ENCODE results near the gene CLTB.

CLTB gene

GRCh38 chr5:176379881-176380280 lies 36.5 kb downstream of the CLTB start:
- DNase-seq (ENCODE audit: low read depth), result no peak
- H3K4me3 ChIP-seq (ENCODE audit: low read depth, low read length), result no peak overlapping the region
- TF ChIP-seq CTCF (IDR thresholded peaks at IDR 0.05; ENCODE audit: low read depth, low read length, missing control alignments), result no peak
- in situ Hi-C loops (cut with HindIII; ENCODE audit: low sequenced_read_pairs), result no loop called here

GRCh38 chr5:176373100-176373818 lies 43.1 kb downstream of the CLTB start:
- in situ Hi-C loops (cut with HindIII; ENCODE audit: low sequenced_read_pairs), result no loop called here
- TF ChIP-seq CTCF (IDR thresholded peaks at IDR 0.05; ENCODE audit: low read depth, low read length, missing control alignments), result no peak
- no peak for DNase-seq (ENCODE audit: low read depth)
- H3K4me3 ChIP-seq (ENCODE audit: low read depth, low read length), result no peak overlapping the region

- TF ChIP-seq CTCF (IDR thresholded peaks at IDR 0.05; ENCODE audit: low read depth, low read length, missing control alignments), result no peak
- DNase-seq (ENCODE audit: low read depth), result no peak
- in situ Hi-C loops (cut with HindIII; ENCODE audit: low sequenced_read_pairs), result no loop called here
- H3K4me3 ChIP-seq (ENCODE audit: low read depth, low read length), result no peak overlapping the region
Observed at GRCh38 chr5:176371621-176372539, 44.5 kb downstream of the CLTB start.

GRCh38 chr5:176369934-176370711 lies 46.2 kb downstream of the CLTB start:
- in situ Hi-C loops (cut with HindIII; ENCODE audit: low sequenced_read_pairs), result no loop called here
- H3K4me3 ChIP-seq (ENCODE audit: low read depth, low read length), result no peak overlapping the region
- no peak for TF ChIP-seq CTCF (IDR thresholded peaks at IDR 0.05; ENCODE audit: low read depth, low read length, missing control alignments)
- DNase-seq (ENCODE audit: low read depth), result no peak

- TF ChIP-seq CTCF (IDR thresholded peaks at IDR 0.05; ENCODE audit: low read depth, low read length, missing control alignments), result no peak
- in situ Hi-C loops (cut with HindIII; ENCODE audit: low sequenced_read_pairs), result no loop called here
- no peak overlapping the region for H3K4me3 ChIP-seq (ENCODE audit: low read depth, low read length)
- no peak for DNase-seq (ENCODE audit: low read depth)
Observed at GRCh38 chr5:176368726-176369125, 47.6 kb downstream of the CLTB start.

- no peak for TF ChIP-seq CTCF (IDR thresholded peaks at IDR 0.05; ENCODE audit: low read depth, low read length, missing control alignments)
Observed at GRCh38 chr5:176366232-176366894, 50.0 kb downstream of the CLTB start.

More at GRCh38 chr5:176366232-176366894, 50.0 kb downstream of the CLTB start:
- in situ Hi-C loops (cut with HindIII; ENCODE audit: low sequenced_read_pairs), result no loop called here
- DNase-seq (ENCODE audit: low read depth), result no peak
- peak overlapping the region; percentile 76 for H3K4me3 ChIP-seq (ENCODE audit: low read depth, low read length)
